Measurements from ENCODE around the gene WRNIP1. TPM values are rescaled to one million over a fixed set of nuclear protein-coding genes. Genes with fewer than 3 reads are reported as not detected.

Gene WRNIP1
- total and polyA plus RNA-seq, 2 of the 13 experiments (the other 11 are each of a cell fraction or from before 2014, with no cell fraction given) = 77.7 to 90.3 TPM

GRCh38 chr6:2809015-2809414, 43.8 kb downstream of the WRNIP1 start (continued):
- TF ChIP-seq ZNF644 (CRISPR knock-in tag; IDR thresholded peaks at IDR 0.05; ENCODE audit: low read depth) (peak; percentile 48; the same call in 1 of the 2 replicates), RFX3 (CRISPR knock-in tag; IDR thresholded peaks at IDR 0.05) (no peak), ZNF256 (CRISPR knock-in tag; conservative IDR thresholded peaks at IDR 0.05) (no peak), POGZ (CRISPR knock-in tag; IDR thresholded peaks at IDR 0.05) (no peak), ZNF749 (CRISPR knock-in tag; IDR thresholded peaks at IDR 0.05; ENCODE audit: borderline replicate concordance) (no peak), MTA1 (CRISPR knock-in tag; IDR thresholded peaks at IDR 0.05; ENCODE audit: borderline replicate concordance) (no peak), ZBTB10 (CRISPR knock-in tag; IDR thresholded peaks at IDR 0.05; ENCODE audit: borderline replicate concordance) (no peak), TOPORS (CRISPR knock-in tag; IDR thresholded peaks at IDR 0.05) (no peak), ZNF781 (CRISPR knock-in tag; IDR thresholded peaks at IDR 0.05; ENCODE audit: borderline replicate concordance, not compliant biosample characterization) (no peak), DPF2 (CRISPR knock-in tag; IDR thresholded peaks at IDR 0.05; ENCODE audit: borderline replicate concordance, low read depth) (no peak), ZNF232 (CRISPR knock-in tag; IDR thresholded peaks at IDR 0.05; ENCODE audit: borderline replicate concordance) (no peak), ZNF841 (CRISPR knock-in tag; IDR thresholded peaks at IDR 0.05; ENCODE audit: borderline replicate concordance) (no peak), ZNF572 (CRISPR knock-in tag; IDR thresholded peaks at IDR 0.05) (no peak), TGIF2 (CRISPR knock-in tag; IDR thresholded peaks at IDR 0.05) (peak; percentile 37; the same call in 1 of the 2 replicates), CREB1 (IDR thresholded peaks at IDR 0.05) (no peak), CREB1 (CRISPR knock-in tag; IDR thresholded peaks at IDR 0.05) (no peak), SP2 (CRISPR knock-in tag; IDR thresholded peaks at IDR 0.05) (no peak), ZNF276 (CRISPR knock-in tag; IDR thresholded peaks at IDR 0.05; ENCODE audit: low read depth) (no peak), CBX2 (IDR thresholded peaks at IDR 0.05; ENCODE audit: low read depth, low read length) (no peak), CBX2 (CRISPR knock-in tag; IDR thresholded peaks at IDR 0.05; ENCODE audit: low read depth) (no peak), ZNF574 (CRISPR knock-in tag; IDR thresholded peaks at IDR 0.05) (no peak)
- TF ChIP-seq, protein P1, sequence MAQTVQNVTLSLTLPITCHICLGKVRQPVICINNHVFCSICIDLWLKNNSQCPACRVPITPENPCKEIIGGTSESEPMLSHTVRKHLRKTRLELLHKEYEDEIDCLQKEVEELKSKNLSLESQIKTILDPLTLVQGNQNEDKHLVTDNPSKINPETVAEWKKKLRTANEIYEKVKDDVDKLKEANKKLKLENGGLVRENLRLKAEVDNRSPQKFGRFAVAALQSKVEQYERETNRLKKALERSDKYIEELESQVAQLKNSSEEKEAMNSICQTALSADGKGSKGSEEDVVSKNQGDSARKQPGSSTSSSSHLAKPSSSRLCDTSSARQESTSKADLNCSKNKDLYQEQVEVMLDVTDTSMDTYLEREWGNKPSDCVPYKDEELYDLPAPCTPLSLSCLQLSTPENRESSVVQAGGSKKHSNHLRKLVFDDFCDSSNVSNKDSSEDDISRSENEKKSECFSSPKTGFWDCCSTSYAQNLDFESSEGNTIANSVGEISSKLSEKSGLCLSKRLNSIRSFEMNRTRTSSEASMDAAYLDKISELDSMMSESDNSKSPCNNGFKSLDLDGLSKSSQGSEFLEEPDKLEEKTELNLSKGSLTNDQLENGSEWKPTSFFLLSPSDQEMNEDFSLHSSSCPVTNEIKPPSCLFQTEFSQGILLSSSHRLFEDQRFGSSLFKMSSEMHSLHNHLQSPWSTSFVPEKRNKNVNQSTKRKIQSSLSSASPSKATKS (CRISPR knock-in tag; IDR thresholded peaks at IDR 0.05) = no peak

Measured in HepG2 (cell line).